ENCODE results near the gene XIRP1.

XIRP1 gene

DNA sequence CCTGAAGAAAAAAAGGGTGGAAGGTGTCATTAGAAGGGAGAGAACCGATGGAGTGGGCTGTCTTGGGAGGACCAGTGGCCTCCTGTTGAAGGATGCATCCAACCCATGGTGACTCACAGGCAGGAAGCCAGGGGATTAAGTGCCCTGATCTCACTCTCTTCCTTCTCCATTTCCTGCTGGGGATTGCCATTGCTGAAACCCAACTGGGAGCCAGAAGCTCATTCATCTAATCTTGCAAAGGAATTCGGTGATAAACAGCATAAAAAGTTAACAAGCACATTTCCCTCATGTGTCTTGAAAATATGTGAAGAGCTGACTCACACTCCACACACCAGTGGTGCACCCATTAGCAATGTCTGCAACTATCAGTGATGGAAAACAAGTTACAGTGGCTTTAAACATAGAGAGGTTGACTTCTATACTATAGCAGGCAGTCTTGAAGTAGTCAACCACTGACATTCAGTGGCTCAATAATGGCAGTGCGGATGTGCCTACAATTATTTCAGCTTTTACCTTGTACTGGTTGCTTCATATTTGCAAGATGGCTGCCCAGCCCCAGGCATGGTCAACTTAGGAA, 26.2 kb downstream of the XIRP1 start:
- no peak for DNase-seq

DNA sequence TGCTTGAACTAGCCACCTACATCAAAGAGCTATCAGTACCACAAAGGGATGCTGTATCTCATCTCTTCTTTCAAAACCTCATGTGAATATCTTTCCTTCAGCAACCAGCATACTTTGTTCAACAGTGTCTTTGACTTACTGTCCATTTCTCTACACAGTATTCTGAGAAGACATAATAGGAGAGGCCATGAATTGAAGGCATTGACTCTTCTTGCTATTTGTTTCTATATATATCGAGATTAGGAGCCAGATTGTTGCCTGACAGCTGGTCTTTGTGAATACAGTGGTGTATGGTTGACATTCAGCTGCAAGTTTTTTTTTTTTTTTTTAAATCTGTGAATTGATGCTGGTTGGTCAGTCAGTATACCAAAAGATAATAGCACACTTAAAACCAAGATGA, 26.9 kb downstream of the XIRP1 start:
- DNase-seq, result no peak

DNA sequence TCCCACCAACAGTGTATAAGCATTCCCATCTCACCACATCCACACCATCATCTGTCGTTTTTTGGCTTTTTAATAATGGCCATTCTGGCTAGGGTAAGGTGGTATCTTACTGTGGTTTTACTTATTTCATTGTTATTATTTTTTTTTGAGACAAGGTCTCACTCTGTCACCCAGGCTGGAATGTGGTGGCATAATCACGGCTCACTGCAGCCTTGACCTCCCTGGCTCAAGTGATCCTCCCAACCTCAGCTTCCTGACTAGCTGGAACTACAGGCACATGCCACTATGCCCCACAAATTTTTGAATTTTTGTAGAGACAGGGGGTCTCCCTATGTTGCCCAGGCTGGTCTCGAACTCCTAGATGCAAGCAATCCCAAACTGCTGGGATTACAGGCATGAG, 28.0 kb downstream of the XIRP1 start:
- no peak for DNase-seq

DNA sequence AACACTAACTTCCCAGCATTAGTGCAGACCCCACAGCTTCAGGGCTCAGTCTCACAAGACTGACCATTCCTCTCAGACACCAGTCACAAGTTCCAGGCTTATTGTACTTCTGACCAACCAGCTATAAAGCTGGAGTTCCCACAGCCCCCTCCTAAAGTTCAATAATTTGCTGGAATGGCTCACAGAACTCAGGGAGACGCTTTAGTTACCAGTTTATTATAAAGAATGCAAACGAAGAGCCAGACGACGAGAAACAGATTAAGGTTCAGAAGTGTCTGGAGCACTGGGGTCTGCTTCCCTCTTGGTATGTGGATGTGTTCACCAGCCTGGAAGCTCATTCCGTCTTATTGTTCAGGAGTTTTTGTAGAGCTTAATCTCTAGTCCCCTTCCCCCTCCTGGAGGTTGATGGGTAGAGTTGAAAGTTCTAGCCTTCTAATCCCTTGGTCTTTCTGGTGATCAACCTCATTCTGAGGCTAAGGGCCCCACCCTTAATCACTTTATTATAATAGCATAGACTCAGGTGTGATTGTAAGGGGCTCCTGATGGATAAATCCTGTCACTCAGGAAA, 34.2 kb downstream of the XIRP1 start:
- DNase-seq, result no peak

DNA sequence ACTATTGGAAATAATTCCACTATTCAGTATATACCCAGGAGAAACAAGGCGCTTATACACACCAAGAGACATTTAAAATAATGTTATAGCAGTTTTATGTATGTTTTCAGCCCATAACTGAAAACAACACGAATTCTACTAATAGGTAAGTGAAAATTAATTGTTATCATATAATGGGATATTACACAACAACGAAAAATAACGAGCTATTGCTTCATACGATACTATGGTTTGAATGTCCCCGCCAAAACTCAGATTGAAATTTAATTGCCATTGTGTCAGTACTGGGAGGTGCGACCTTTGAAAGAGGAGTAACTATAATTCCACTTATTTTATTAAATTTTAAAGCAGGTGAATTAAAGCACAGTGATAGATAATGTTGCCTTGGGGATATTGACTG, 35.0 kb downstream of the XIRP1 start:
- DNase-seq, result no peak

DNA sequence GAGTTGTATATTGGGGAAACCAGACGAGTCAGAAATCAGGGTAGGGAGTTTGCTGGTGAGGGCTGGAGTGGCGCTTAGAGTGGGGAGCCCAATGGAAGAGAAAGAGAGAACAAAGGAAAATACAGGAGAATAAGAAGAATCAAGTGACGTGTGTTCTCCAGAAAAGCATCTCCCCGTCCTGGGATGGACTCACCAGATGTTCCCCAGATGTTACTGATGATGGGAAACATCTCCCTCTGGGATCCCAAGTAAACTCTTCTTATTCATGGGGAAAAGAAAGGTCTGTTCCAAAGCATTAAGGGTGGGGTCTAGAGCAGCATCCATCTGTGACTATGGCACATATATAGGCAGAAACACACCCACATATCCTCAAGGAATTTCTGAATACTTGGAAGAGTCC, 36.0 kb downstream of the XIRP1 start:
- no peak for DNase-seq

DNA sequence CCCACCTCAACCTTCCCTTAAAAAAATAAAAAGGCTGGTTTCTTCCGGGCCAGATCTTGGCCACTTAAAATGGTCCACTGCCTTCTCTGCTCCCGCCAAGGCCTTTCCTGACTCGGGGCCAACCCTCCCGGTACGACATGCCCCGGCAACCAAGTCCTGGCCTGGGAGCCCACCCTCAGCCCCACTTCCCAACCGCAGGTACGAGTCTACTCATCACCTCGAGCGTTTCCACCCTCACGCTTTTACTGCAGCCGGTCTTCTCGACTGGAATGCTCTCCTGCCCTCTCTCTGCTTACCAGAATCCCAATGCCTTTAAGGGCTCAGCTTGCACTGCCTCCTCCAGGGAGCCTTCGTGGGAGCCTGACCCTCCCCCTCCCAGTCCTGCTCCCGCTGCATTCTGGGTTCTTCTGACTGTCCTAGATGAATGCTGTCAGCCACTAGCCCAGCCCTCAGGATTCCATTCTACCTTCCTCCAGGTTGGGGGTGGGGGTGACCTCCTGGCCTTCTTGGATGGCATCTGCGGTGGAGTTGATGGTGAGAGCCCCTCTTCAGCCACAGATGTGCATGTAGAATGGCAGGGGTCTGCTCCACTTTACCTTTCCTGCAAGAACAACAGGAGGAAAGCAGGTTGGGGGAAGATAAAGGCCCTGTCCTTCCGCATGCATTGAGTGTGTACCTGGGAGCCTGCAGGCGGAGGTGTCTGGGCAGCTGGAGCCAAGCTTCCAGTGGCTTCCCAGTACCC, 37.9 kb downstream of the XIRP1 start:
- DNase-seq, result no peak

DNA sequence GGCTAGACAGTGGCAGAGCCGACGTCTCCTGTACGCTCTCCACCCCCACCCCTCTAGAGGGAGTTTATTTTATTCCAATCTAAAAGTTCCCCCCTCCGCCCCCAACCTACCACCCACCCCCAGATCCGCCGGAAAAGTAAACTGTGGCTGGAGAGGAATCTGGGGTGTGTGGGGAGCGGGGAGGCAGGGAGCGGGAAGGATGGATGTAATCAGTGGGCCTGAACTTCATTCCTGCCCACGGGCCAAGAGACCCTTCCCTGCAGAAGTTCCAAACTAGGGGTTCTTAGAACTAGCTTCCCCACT, 38.5 kb downstream of the XIRP1 start:
- DNase-seq, result no peak

DNA sequence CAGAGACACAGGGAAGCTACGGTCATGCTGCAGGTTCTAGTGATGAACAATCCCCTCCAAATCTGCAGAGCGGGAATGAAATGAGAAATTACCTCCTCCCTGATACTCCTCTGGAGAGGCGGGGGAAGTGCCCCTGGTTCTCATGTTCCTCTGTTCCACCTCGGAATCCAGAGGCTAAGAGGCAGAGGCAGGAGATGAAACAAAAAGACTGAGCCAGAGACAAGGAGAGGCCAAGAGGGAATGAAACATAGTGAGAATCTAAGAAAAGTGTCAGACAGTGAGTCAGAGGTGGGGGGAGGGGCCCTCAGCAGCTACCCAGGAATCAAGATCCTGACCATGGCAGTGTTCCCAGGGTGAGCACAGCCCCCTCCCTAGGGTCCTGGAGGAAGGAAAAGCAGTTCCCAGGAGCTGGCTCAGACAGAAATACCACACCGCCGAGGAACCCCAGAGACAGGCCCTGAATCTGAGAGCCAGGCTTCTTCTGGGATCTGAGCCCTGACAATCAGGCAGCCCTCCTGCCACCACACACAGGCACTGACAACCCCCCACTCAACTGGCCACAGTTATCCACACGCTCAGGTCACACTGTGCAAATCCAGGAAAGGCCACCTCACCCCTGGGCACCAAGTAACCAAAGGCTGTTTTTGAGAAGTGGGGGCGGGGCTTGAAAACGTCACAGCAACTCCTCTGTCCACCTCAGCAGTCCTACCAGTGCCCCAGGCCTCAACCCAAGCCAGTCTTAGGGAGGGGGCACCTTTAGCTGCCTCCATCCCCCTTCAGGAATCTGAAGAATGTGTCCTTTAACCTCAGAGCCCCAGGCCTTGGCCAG, 41.4 kb downstream of the XIRP1 start:
- DNase-seq, result no peak

DNA sequence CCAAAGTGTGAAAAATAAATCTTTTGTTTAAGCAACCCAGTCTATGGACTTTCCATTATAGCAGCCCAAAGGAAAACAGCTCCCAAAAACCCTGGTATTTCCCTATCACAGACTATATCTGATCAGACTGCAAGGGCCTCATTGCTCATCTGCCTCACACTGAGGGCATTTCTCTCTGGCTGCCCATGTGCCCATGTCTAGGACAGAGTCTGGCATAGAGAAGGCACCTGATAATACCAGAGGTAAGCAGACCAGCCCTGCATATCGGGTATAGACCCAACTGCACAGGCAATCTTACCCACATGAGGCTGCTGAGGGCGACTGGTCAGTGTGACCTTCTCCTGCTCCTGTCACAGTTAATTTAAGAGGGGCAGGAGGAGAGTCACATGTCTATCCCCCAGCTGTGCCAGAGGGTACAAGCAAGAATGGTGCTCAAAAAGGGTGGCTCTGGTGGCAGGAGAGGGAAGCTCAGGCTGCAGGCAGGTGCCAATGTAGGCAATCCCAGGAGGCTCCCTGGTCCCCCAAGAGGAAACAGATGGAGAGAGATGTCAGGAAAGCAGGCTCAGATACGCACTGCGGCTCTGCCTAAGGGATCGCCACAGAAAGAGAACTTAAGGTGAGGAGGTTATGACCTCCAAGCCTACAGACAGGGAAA, 42.1 kb downstream of the XIRP1 start:
- no peak for DNase-seq

DNA sequence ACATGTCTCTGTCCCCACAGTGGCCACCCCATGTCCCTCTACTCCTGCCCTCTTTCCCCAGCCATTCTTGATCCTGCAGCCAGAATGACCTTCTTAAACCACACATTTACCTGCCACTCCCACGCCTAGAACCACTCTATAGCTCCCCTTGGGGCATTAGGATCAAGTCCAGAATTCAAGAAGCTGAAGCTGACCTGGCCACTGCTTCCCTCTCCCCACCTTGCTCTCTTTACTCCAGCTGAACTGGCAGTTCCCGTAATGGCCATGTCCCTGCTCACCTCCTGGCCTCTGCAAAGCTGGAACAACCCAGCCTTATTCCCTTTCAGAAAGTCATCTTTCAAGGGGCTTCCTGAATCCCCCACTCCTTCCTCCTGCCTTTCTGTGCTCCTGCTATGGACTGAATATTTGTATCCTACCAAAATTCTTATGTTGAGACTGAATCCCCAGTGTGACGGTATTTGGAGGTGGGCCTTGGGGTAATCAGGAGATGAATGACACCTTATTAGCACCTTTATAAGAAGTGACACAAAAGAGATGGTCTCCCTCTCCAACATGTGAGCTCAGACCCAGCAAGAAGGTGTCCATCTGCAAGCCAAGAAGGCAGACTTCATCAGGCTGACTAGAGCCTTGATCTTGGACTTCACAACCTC, 42.8 kb downstream of the XIRP1 start:
- DNase-seq, result no peak

DNA sequence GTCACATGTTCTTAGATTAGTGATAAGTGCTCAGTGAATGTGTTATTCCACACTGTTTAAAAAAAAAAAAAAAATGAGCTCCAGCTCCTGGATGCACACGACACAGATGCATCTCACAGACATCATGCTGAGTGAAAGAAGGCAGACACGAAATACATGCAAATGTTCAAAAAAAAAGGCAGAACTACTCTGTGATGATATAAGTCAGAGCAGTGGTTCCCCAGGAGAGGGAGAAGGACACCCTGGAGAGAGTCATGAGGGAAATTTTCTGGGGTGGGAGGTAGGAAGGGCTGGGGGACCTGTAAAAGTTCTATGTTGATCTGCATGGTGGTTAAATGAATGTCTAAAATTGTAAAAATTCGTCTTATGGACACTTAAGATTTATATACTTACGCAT, 43.3 kb downstream of the XIRP1 start:
- no peak for DNase-seq

DNA sequence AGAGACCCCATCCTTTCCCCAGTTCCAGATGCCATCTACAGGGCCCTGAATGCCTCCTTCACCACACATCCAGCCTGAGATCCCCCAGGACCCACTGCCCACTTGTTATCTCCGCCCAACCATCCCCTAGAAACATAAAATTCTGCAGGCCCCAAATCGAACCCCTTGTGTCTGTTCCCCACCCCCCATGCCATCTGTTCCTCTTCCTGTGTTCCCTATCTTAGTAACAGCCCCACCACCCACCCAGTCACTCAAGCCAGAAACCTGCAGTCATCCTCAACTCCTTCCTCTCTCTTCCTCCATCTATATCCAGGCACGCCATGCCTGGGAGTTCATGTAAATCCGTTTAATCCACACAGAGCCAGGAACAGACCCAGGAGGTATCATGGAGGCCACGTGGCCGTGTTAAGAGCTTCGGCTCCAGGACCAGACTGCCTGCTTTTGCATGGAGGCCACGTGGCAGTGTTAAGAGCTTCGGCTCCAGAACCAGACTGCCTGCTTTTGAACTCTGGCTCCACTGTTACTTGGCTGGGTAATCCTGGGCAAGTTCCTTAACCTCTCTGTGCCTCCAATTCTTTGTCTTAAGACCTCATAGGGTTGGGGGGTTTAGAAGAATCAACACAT, 43.8 kb downstream of the XIRP1 start:
- no peak for DNase-seq

DNA sequence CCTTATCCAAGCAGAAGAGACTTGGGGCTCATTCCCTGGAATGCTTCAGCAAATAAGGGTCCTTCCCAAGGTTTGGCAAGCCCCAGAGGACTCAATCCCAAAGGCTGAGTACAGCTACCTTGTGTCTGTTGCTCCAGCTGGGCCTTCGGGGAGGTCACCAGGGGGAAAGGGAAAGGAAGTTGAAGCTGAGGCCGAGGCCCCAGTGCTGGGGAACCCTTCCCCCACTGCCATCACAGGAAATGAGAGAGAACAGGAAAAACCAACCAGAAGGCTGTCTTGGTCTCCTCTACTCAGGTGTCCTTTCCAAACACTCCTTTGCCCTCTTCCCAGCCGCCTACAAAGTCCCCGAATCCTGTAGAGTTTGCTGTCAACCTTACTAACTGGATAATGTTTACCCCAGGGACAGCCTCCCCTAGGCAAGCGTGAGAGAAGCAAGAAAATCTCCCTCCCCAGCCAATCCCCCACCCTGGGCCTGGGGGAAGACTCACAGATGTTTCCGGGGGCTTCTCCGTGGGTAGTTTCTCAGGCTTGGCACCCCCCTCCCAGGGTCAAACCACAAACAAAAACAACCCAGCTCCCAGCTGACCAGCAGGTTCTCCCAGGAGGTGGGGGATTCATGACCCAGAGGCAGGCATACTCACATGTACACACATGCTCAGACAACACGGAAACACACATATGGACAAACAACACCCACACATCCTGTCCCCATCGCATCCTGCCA, 44.5 kb downstream of the XIRP1 start:
- no peak for DNase-seq

DNA sequence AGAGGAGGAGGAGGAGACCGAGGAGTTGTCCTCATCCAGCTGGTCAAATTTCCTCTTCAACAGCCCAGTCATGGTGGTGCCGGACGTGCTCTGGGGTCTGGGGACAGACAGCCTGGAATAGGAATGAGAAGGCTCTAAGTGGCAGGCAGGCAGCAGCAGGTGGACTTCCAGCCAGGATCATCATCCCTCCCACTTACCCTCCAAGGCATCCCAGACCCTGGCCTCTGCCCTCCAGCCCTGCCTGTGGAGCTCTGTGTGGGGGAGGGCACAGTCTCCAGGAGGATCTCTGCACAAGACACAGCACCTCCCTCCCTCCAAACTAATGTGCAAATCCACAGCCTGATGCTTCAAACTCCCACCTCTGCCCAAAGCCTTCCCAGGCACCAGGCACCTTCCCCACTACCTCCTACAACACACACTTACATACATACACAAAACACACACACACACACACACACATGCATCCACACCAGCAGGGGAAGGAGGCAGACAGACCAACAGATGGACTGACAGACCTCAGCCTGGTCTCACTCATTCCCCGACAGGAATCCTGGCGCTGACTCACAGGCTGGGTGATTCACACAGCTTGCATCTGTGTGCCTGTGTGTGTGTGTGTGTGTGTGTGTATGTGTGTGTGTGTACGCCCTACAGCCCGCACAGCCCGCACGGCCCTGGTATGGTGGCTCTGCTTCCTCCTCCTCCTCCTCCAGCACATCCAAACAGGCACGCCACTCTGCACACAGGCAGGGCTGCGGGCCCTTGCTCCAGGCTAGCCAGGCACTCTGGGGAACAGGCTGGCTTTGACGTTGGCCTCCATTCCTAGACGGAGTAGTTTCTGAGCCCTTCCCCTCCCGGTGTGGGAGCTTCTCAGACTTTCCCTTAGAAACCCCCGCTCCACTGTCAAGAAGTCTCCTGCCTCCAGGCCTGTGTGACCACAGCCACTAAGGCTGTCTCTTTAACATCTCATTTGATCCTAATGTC, 45.5 kb downstream of the XIRP1 start:
- no peak for DNase-seq

DNA sequence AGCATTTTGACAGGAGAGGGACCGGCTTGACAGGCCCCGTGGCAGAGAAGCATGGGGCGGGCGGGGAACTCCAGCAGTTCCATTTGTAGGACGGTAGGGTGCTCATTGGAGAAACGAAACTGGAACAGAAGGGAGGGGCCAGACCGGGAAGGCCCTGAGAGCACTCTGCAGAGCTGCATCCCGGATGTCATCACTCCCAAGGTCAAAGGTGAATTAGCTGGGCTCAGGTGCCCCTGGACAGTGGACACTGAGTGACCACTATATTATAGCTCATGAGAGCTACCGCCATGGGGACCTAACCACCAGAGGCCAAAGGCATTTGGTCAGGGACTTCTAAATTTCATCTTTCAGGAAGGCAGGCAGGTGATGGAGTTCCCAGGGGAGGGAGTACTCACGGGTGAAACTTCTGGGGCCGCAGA, 46.3 kb downstream of the XIRP1 start:
- DNase-seq, result no peak

DNA sequence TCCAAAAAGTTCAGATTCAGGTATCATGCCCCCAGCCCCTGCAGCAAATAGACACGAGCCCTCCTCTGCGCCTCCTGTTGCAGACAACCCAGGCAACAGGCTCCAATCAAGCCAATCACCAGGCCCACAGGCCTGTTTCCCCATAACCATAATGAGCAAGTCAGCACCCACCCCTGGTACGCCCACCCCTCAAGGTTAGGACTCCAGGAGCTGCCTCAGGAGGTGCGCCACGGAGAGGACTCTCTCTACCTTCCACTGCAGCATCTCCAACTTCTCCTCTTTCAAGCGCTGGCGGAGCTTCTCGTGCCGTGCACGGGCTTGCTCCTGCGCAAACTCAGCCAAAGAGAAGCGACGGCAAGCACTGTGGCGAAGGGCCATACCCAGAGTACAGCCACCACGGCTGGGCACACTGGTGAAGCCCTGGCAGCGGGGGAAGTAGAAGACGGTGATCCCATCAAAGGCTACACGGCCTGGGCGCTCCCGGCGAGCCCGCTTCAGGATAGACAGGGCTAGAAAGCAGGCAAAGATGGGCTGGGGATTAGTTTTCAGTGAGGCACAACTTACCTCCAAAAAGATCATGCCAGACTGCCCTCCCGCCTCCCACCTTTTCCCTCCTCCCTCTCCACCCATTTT, 47.5 kb downstream of the XIRP1 start:
- DNase-seq, result no peak

DNA sequence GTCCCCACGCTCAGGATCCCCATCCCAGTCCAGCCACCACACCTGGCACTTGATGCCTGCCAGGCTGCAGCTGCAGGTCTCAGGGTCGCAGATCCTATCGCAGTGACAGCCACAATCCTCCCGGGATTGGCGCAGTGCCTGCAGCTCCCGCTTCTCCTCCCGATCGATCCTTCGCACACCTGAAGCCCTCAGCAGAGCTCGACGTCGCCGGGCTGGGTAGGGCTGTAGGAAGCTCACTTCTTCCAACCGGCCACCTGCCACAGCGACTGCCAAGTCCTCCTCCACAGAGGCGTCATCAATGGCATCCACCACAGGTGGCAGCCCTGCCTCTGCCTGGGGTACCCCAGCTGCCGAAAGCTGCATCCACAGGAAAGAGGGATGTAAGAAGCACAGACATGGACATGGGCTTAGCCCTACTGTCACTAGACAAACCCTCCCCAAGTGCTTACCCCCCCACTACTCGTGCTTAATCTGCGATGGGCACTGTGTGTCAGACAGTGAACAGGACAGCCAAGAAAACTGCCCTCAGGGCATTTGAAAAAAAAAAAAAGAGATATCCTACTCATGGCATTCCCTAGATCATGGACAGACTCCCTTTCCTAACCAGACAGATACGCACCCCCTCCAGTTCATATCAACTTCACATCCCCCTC, 48.2 kb downstream of the XIRP1 start:
- peak; percentile 41 for DNase-seq
